GM12878 (cell line): ENCODE measurements around the gene KIZ. TPM values are rescaled to one million over a fixed set of nuclear protein-coding genes. Genes with fewer than 3 reads are reported as not detected.

Source experiments
- ATAC-seq: fragments of 200-7000 bp; cut with Tn5 transposase; 3 replicates; pipeline ENCODE4 v1.9.1; 2020; ENCODE audit warnings: mild to moderate bottlenecking, moderate library complexity
- BruUV-seq: library from RNA; stranded (reverse); fragments of 400-500 nt; replicated peaks from 2 replicates; lab custom pipeline; 2021; lab: Mats Ljungman, UMichigan
- CTCF ChIA-PET: fragments of 300-600 bp; sonication (Branson Sonifier 250); formaldehyde crosslinking; extraction: SDS; loops from one replicate; lab custom pipeline; 2021; ENCODE audit warnings: inconsistent platforms; lab: Yijun Ruan, JAX
- POLR2A ChIA-PET: fragments of 350-600 bp; formaldehyde crosslinking; extraction: SDS; loops from one replicate; lab custom pipeline; 2021; ENCODE audit warnings: inconsistent platforms; lab: Charles Lee
- RAD21 ChIA-PET: fragments of 300-600 bp; sonication (Branson Sonifier 250); formaldehyde crosslinking; loops from one replicate; lab custom pipeline; 2023; ENCODE audit warnings: antibody characterized with exemption; ENCODE audit not compliant: unreplicated experiment; lab: Charles Lee
- SMC1A ChIA-PET: fragments of 300-600 bp; sonication (Branson Sonifier 250); formaldehyde crosslinking; loops from one replicate; lab custom pipeline; 2023; ENCODE audit not compliant: unreplicated experiment, uncharacterized antibody; lab: Charles Lee
- DNase-seq: peaks from one replicate; pipeline ENCODE4 v3.0.0-alpha.2; 2011; ENCODE audit warnings: low read depth, low spot score
- FAIRE-seq: peaks from 3 replicates; lab custom pipeline; 2011; peaks lifted over from hg19 to GRCh38; lab: Jason Lieb, UNC
- H2AFZ ChIP-seq: 2 replicates; pipeline ENCODE4 v1.6.0; 2011; ENCODE audit warnings: low read depth, low read length, control low read depth; ENCODE audit not compliant: control insufficient read depth
- H3K27ac ChIP-seq: 2 replicates; pipeline ENCODE4 v1.5.1; 2011; ENCODE audit warnings: control low read depth; ENCODE audit not compliant: control insufficient read depth, insufficient read depth
- H3K27me3 ChIP-seq, 2 experiments: replicated peaks in 1 of 2; 2 replicates each; pipeline versions ENCODE4 v1.6.0 to v1.6.1; 2011; ENCODE audit warnings: low read length in 1 of 2; ENCODE audit not compliant: control insufficient read depth in 2 of 2, insufficient read depth in 2 of 2
- H3K36me3 ChIP-seq, 2 experiments: 2 replicates each; pipeline ENCODE4 v1.5.1; 2011; ENCODE audit warnings: low read length in 1 of 2; ENCODE audit not compliant: control insufficient read depth in 2 of 2, insufficient read depth in 2 of 2
- H3K4me1 ChIP-seq: 2 replicates; pipeline ENCODE4 v1.6.1; 2011; ENCODE audit warnings: mild to moderate bottlenecking, low read length, moderate library complexity, mixed read lengths; ENCODE audit not compliant: control insufficient read depth, insufficient read depth
- H3K4me2 ChIP-seq: 2 replicates; pipeline ENCODE4 v1.6.0; 2011; ENCODE audit warnings: control low read depth; ENCODE audit not compliant: control insufficient read depth, insufficient read depth
- H3K4me3 ChIP-seq: fragments of 200-600 bp; sonication (generic); 2 replicates; pipeline ENCODE4 v1.5.1; 2016
- H3K79me2 ChIP-seq: 2 replicates; pipeline ENCODE4 v1.6.0; 2011; ENCODE audit warnings: low read length; ENCODE audit not compliant: control insufficient read depth, insufficient read depth
- H3K9ac ChIP-seq: 2 replicates; pipeline ENCODE4 v1.8.0; 2011; ENCODE audit warnings: low read length, control low read depth, mixed read lengths; ENCODE audit not compliant: control insufficient read depth, insufficient read depth
- H3K9me3 ChIP-seq: replicated peaks from 3 replicates; pipeline ENCODE4 v1.5.1; 2011; ENCODE audit warnings: mild to moderate bottlenecking, low read length; ENCODE audit not compliant: control insufficient read depth, insufficient read depth
- H4K20me1 ChIP-seq: 2 replicates; pipeline ENCODE4 v1.6.0; 2011; ENCODE audit not compliant: control insufficient read depth, insufficient read depth
- CHD2 ChIP-seq: IDR thresholded peaks from 2 replicates; pipeline ENCODE4 v1.6.1; 2011; ENCODE audit warnings: low read depth, low read length, improper control_type of control experiment, borderline replicate concordance
- FOXK2 ChIP-seq: fragments of 450-650 bp; IDR thresholded peaks from 2 replicates; pipeline ENCODE4 v1.6.1; 2017; ENCODE audit warnings: mild to moderate bottlenecking, moderate library complexity
- IKZF1 ChIP-seq: fragments of 450-650 bp; conservative IDR thresholded peaks from 2 replicates; pipeline ENCODE4 v1.6.1; 2017; ENCODE audit warnings: antibody characterized with exemption, mild to moderate bottlenecking
- IRF4 ChIP-seq: IDR thresholded peaks from 2 replicates; pipeline ENCODE4 v1.6.1; 2011; ENCODE audit warnings: low read depth, low read length
- JUND ChIP-seq: IDR thresholded peaks from 2 replicates; pipeline ENCODE4 v1.6.1; 2012; ENCODE audit warnings: low read depth, mild to moderate bottlenecking, low read length, improper control_type of control experiment, moderate library complexity
- KLF5 ChIP-seq: fragments of 450-650 bp; IDR thresholded peaks from 2 replicates; pipeline ENCODE4 v1.6.1; 2014; ENCODE audit warnings: mild to moderate bottlenecking; ENCODE audit not compliant: partially characterized antibody
- LARP7 ChIP-seq: fragments of 450-650 bp; IDR thresholded peaks from 2 replicates; pipeline ENCODE4 v1.6.1; 2017; ENCODE audit warnings: mild to moderate bottlenecking
- MEF2B ChIP-seq: fragments of 450-650 bp; IDR thresholded peaks from 2 replicates; pipeline ENCODE4 v1.6.1; 2018; ENCODE audit warnings: mild to moderate bottlenecking, moderate library complexity; ENCODE audit not compliant: partially characterized antibody, poor library complexity, severe bottlenecking
- MXI1 ChIP-seq: fragments of 150-350 bp; IDR thresholded peaks from 2 replicates; pipeline ENCODE4 v1.6.1; 2011; ENCODE audit warnings: low read depth, mild to moderate bottlenecking, inconsistent platforms, low read length, improper control_type of control experiment
- PAX8 ChIP-seq: fragments of 450-650 bp; IDR thresholded peaks from 2 replicates; pipeline ENCODE4 v1.6.1; 2017; ENCODE audit warnings: mild to moderate bottlenecking, moderate library complexity
- POU2F2 ChIP-seq: IDR thresholded peaks from 3 replicates; pipeline ENCODE4 v1.6.1; 2011; ENCODE audit warnings: low read depth, mild to moderate bottlenecking, low read length, borderline replicate concordance
- RAD21 ChIP-seq: IDR thresholded peaks from 2 replicates; pipeline ENCODE4 v1.6.1; 2011; ENCODE audit warnings: mild to moderate bottlenecking, low read depth, low read length, moderate library complexity; ENCODE audit not compliant: insufficient read depth
- RFX5 ChIP-seq: IDR thresholded peaks from 2 replicates; pipeline ENCODE4 v1.6.1; 2011; ENCODE audit warnings: low read depth, low read length, improper control_type of control experiment
- SIN3A ChIP-seq: IDR thresholded peaks from 2 replicates; pipeline ENCODE4 v1.6.1; 2012; ENCODE audit warnings: low read depth, low read length, improper control_type of control experiment
- SRF ChIP-seq, 2 experiments: IDR thresholded peaks; 2 replicates each; pipeline ENCODE4 v1.6.1; 2011; ENCODE audit warnings: low read depth in 2 of 2, low read length in 2 of 2, mild to moderate bottlenecking in 1 of 2, moderate library complexity in 1 of 2
- TBL1XR1 ChIP-seq: IDR thresholded peaks from 2 replicates; pipeline ENCODE4 v1.6.1; 2012; ENCODE audit warnings: low read depth, low read length, improper control_type of control experiment
- ZBED1 ChIP-seq: IDR thresholded peaks from 2 replicates; pipeline ENCODE4 v1.6.1; 2016; ENCODE audit warnings: borderline replicate concordance
- ZNF622 ChIP-seq: fragments of 450-650 bp; IDR thresholded peaks from 2 replicates; pipeline ENCODE4 v1.6.1; 2017; ENCODE audit warnings: mild to moderate bottlenecking, inconsistent platforms
- WGBS: methylation state at CpG from one replicate; pipeline ENCODE4 v1.1.6; 2016; ENCODE audit warnings: low lambda C conversion rate; ENCODE audit not compliant: insufficient replicate concordance, insufficient coverage; ENCODE audit errors: missing lambda C conversion rate; 5-methylcytosine and 5-hydroxymethylcytosine counted together
- in situ Hi-C: fragments of 300-500 bp; cut with MboI; formaldehyde crosslinking; loops from 9 replicates; pipeline ENCODE4 v1.14.3; 2018; ENCODE audit warnings: mixed read lengths
- intact Hi-C: fragments of 100-400 bp; cut with micrococcal nuclease; formaldehyde crosslinking; loops from one replicate; pipeline ENCODE4 v1.14.2; 2022; ENCODE audit not compliant: unreplicated experiment
- polyA plus RNA-seq, 11 experiments: library from polyadenylated mRNA; depleted of rRNA in 4 of 11; unstranded in 6 of 11; stranded (reverse) in 5 of 11; fragments of >200 nt; fragmentation: Nextera tagmentation in 4 of 11; fragmentation: Illumina TruSeq in 1 of 11; extraction: Ambion mirVana in 4 of 11; extraction: Trizol in 1 of 11; gene quantifications; 1 replicate in 1 of 11; 2 replicates in 10 of 11; pipeline versions ENCODE4 v1.2.1 to v1.2.3, GENCODE V29; 2011 to 2016; ENCODE audit warnings: inconsistent platforms in 2 of 11, missing spikeins in 2 of 11, low read depth in 1 of 11
- total RNA-seq, 4 experiments: library from RNA; depleted of rRNA in 3 of 4; stranded (reverse); fragments of >200 nt in 3 of 4; fragmentation: Illumina TruSeq in 1 of 4; extraction: Trizol in 1 of 4; gene quantifications; 2 replicates each; pipeline versions ENCODE4 v1.2.1 to v1.2.3, GENCODE V29; 2013 to 2021
- TF ChIP-seq, protein P1 (sequence below): fragments of 450-650 bp; IDR thresholded peaks from 2 replicates; pipeline ENCODE4 v1.6.1; 2018; ENCODE audit warnings: borderline replicate concordance, mild to moderate bottlenecking; ENCODE audit not compliant: partially characterized antibody

KIZ gene
- total and polyA plus RNA-seq, 10 of the 15 experiments (the other 5 are each of a cell fraction or from before 2014, with no cell fraction given): 2.7 to 11.0 (median 7.3) TPM

DNA sequence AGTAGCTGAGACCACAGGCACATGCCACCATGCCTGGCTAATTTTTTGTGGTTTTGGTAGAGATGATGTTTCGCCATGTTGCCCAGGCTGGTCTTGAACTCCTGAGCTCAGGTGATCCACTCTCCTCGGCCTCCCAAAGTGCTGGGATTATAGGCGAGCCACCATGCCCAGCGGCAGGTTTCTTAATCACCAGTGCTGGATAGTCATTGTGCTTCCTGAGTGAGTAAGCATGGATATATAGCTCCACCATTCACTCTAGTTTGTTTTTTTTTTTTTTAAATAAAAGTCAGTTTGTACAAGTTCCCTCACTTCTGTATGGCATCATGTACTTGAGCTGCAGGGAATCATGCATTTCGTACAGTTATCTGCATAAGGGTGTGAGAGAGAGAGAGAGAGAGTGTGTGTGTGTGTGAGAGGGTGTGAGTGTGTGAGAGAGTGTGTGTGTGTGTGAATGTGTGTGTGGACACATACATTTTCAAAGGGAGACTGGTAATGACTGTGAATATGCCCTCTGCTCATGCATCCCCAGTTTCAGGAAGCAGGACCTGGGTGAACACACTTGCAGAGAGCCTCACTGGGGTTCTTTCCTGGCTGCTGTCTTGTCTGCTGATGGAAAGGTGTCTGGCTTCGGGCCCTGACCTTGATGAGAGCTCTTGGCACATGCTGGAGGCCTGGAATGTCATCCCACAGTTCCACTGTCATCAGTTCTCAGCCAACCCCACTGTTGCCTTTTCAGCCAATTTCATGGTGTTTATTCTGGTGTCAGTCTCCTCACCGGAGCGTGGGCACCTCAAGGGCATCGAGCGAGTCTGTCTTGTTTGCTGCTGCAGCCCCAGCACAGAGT lies 112.3 kb downstream of the KIZ start:
- Histone ChIP-seq H3K79me2 (no peaks in the 10 kb centered on the region), H3K4me2 (no peak overlapping the region), H3K27ac (no peak overlapping the region), H3K27me3 (no peaks in the 10 kb centered on the region), H3K9ac (no peak overlapping the region), H3K9me3 (no peaks in the 10 kb centered on the region), H3K36me3 (no peaks in the 10 kb centered on the region), H2AFZ (no peak overlapping the region), H3K4me3 (no peak overlapping the region), H3K4me1 (no peaks in the 10 kb centered on the region), H4K20me1 (no peaks in the 10 kb centered on the region; the same call in 1 of the 2 replicates)
- ChIA-PET SMC1A (interaction anchor here (1.1 to 4.7 kb wide), 3 partner anchors 265 to 377 kb away, joined by 3 to 94 read pairs (median 3); no protein-coding TSS in a partner anchor), CTCF (interaction anchor here (0.6 to 4.7 kb wide), 9 partner anchors 9 to 337 kb away, joined by 3 to 202 read pairs (median 3); no protein-coding TSS in a partner anchor), POLR2A (no interaction called here), RAD21 (interaction anchor here (0.8 to 4.7 kb wide), 2 partner anchors 9 to 266 kb away, joined by 6 to 75 read pairs; no protein-coding TSS in a partner anchor)
- in situ Hi-C loops (loop anchor here (5.0 to 10.0 kb wide), 2 partner anchors 264 to 373 kb away; no protein-coding TSS in a partner anchor), intact Hi-C loops (loop anchor here (2.0 to 10.0 kb wide), 4 partner anchors 134 to 373 kb away; no protein-coding TSS in a partner anchor)
- 83% methylated on average over 10 of the region's 10 CpGs for WGBS
- FAIRE-seq: no peak
- ATAC-seq: no peak
- BruUV-seq: no TSS peak
- no peak for DNase-seq
- TF ChIP-seq MEF2B (no peak), FOXK2 (no peak), ZBED1 (no peak), ZNF622 (no peak), MXI1 (no peak), IKZF1 (no peak), RAD21 (no peak), POU2F2 (no peak), SRF (IDR thresholded peaks at IDR 0.05; ENCODE audit: low read depth in 2 of 2, low read length in 2 of 2) (no peak), JUND (no peak), CHD2 (no peak), KLF5 (no peak), SIN3A (no peak), RFX5 (no peak), LARP7 (no peak), IRF4 (no peak), TBL1XR1 (no peak), PAX8 (no peak)
- TF ChIP-seq, protein P1, sequence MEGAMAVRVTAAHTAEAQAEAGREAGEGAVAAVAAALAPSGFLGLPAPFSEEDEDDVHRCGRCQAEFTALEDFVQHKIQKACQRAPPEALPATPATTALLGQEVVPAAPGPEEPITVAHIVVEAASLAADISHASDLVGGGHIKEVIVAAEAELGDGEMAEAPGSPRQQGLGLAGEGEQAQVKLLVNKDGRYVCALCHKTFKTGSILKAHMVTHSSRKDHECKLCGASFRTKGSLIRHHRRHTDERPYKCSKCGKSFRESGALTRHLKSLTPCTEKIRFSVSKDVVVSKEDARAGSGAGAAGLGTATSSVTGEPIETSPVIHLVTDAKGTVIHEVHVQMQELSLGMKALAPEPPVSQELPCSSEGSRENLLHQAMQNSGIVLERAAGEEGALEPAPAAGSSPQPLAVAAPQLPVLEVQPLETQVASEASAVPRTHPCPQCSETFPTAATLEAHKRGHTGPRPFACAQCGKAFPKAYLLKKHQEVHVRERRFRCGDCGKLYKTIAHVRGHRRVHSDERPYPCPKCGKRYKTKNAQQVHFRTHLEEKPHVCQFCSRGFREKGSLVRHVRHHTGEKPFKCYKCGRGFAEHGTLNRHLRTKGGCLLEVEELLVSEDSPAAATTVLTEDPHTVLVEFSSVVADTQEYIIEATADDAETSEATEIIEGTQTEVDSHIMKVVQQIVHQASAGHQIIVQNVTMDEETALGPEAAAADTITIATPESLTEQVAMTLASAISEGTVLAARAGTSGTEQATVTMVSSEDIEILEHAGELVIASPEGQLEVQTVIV: no peak
